GM08714 (cell line): Measurements from ENCODE around the gene COL9A3.

ENCODE experiments used
- H3K4me3 ChIP-seq: fragments of 200-500 bp; sonication (Bioruptor generic); 2 replicates; pipeline ENCODE4 v1.5.1; 2014; ENCODE audit warnings: mild to moderate bottlenecking, low read length, inconsistent platforms
- ZNF274 ChIP-seq: IDR thresholded peaks from 2 replicates; pipeline ENCODE4 v1.6.1; 2012; ENCODE audit warnings: mild to moderate bottlenecking, low read depth, low read length

Gene COL9A3

DNA sequence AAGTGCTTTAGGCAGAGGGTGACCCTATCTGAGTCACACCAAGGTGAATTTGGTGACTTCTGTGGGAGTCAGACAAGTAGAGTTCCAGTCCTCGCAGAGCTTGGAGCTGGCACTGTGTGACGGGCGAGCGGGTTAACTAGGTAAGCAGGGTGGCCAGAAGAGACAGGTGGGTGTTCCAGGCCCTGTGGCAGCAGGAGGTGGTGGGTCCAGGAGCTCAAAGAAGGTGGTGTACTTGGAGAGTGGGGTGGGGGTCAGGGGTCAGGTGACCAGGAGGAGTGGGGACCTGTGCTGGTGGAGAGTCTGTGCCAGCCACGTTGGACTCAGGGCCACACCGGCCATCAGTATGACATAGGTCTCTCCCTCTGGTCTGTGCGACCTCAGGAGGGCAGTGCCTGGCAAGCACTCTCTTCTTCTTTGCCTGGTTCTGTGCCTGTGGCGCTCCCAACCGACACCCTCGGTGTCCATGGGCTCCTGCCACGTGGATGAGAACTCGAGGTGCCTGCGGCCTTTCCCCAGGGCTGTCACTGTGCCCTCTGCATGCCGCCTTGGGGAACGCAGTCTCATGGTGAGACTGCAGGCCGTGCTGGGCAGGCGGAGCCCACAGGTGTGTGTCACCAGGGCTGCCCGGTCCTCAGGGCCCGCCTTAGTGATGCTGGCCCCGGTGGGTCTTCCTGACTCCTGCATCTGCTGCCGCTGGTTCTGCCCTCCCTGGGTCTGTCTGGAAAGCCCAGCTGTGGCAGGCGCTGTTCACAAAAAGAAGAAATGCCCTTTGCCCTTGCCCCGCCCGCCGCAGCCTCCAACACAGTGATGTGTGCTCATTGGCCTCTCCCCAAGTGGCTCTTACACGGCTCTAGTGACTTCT, 18.9 kb upstream of the COL9A3 start:
- no peak for TF ChIP-seq ZNF274
- H3K4me3 ChIP-seq = no peak overlapping the region

DNA sequence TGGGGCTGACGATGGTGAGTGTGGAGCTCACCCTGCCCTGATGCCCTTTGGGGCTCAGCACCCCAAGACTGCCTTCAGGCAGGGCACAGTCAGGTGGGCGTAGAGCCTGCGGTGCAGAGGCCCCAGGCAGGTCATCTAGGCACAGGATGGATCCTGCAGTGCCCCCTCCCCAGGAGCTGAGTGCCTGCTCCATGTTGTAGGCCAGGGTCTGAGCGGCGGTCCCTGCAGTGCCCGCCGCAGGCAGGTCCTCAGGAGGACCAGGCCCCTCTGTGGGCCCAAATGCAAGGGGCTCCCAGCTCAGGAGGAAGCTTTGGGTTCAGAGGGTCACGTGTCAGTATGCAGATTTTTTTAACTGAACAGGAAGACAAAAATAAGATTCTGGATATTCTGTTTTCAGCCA, 17.8 kb upstream of the COL9A3 start:
- H3K4me3 ChIP-seq = no peak overlapping the region
- no peak for TF ChIP-seq ZNF274

DNA sequence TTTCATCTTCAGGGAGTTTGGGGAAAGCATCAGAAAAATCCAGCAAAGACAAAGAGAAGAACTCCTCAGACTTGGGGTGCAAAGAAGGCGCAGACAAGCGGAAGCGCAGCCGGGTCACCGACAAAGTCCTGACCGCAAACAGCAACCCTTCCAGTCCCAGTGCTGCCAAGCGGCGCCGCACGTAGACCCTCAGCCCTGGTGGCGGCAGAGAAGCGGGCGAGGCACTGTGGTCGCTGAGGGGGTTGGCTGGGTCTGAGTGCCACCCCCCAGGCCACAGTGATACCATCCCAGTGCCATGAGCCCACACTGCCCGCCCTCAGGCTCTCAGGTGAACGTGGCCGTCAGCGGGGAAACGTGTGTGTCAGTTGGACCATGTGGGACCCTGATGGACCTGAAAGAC, 17.4 kb upstream of the COL9A3 start:
- H3K4me3 ChIP-seq = no peak overlapping the region
- TF ChIP-seq ZNF274 = no peak

DNA sequence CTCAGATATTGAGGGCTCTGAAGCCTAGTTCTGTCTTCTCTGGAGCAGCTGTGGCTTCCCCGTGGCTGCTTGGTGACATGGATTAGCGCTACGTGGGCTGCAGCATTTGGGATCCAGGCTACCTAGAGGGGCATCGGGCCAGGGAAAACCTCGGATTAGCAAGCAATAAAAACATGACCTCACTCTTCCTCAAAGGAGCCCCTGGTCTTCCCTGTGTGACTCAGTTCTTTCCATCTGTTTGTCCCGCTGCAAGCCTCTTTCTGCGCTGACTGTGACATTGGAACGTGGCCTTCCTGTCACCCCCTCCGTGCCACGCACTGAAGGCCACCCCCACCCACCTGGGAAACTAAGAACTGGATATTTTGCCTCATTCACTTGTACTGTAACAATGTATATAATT, 17.0 kb upstream of the COL9A3 start:
- no peak overlapping the region for H3K4me3 ChIP-seq
- TF ChIP-seq ZNF274 = no peak

DNA sequence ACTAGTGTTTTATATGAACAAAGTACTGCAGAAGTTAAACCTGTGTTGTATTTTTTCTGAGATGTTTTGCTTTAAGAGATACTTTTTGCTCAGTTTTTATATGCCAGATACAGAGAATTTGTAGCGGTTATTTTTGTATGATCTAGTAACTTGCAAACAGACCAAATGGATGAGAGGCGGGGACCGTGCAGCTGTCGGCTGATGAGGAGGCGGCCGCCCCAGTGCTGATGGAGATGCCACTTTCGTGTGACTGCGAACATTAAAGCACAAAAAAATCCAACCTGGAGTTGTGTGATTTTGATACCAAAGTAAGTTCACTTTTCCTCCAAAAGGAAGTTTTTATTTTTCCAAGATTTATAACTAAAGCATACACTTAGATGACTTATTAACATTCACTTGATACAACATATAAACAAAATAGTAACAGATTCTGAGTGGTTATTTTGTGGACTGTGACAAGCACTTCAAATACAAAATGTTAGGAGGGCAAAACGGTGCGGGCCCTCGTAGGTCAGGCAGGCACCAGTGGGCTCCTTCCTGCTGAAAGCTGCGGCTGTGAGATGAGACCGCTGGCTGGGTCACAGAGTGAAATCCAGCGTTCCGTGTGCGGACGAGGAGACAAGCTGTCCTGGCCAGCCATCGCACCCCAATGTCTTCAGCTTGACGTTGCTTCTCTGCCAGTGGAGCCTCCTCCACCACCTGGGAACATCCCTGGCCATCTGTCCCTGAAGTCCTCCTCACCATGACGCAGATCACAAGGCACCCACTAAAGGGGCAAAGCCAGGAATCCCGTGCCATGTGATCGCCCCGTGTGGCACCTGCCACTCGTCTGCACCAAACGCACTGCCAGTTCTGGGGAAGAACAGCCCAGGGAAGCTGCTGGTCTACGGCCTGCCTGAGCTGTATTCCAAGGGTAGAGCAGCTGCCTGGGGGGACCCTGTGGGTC, 16.3 kb upstream of the COL9A3 start:
- no peak overlapping the region for H3K4me3 ChIP-seq
- TF ChIP-seq ZNF274 = no peak

DNA sequence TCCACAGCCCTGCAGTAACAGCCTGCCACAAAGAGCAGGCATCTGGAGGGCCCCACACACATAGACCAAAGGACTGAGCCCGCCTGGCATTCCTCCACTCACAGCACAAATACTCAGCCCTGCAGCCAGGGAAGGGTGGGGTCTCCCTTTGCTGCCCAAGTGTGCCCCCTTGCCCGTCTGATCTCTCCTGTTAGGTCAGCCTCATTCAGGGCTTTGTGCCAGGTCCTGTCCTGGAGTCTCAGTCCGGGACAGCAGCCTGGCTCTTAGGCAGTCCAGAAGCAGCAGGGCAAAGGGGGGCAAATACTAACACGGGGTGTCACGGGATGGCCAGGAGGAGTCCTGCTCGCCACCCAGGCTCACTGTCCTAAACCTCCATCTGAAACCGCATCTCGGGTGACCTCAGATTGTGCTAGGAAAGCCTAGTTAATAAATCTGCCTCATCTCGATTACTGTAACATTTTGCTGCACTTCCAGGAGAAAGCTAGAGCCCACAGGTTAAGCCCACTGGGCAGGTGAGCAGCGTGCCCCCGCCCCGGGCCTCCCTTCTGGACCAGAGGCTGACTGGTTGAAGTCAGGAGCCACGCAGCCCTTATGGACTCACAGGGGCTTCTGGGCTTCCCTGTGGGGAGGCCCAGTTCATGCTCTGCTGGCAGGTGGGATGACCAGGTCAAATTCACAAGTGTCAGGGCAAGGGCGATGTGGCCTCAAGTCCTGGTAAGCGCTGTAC, 15.4 kb upstream of the COL9A3 start:
- H3K4me3 ChIP-seq = no peak overlapping the region
- TF ChIP-seq ZNF274 = no peak

DNA sequence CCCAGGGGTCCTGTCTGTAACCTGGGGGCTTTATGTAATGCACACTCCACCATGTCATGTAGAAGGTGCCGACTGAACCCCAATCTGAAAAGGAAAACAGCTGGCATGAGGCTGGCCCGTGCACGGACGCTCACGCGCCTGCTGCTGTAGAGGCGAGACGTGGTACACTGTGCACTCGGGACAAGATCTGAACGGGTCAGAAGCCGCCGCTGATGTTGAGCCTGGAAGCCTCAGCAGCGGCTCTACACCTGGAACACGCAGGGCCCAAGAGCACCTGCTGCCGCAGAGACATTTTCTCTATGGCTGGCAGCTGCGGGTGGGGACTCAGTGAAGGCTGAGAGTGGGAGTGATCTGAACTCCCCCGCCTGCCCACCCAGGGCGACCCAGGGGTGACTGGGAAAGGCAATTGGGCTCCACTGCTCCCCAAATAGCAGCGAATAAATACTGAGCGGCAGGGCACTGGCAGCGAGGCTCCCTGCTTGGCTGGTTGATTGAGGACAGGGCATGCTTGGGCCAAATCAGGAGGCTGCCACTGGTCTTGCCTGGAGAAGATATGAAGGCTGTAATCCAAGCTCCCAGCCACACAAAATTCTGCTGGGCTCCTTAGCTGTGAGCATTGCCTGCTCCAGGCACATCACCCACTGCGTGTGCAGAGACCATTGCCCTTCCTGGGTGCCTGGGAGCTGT, 14.7 kb upstream of the COL9A3 start:
- TF ChIP-seq ZNF274 = no peak

DNA sequence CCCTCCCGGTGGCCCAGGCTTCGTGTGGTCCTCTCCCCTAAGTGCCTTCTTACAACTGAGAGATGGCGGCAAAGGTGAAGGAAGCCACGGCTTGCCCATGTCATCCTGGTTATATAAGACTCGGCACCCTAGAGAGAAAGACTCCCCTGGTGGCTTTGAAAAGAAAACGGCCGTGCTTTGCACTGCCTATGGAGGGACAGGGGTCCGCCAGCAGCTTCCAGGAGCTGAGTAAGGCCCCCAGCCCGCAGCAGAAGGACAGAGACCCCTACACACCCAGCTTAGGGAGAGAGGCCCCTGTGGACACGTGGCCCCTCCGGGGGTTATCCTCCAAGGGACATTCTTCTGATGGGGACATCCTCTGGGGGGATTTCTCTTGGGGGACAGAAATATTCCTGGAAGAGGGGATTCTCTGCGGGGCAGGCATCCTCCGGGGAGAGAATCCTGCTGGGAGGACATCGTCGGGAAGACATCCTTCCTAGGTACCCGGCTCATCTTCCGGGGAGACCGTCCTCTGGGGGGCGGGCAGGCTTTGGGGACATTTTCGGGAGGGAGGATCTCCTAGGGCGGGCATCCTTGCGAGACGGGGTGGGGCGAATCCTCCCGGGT, 12.7 kb upstream of the COL9A3 start:
- H3K4me3 ChIP-seq = peak overlapping the region; percentile 46; the same call in 1 of the 2 replicates

More for the DNA sequence above, 14.7 kb upstream of the COL9A3 start:
- no peak overlapping the region for H3K4me3 ChIP-seq

DNA sequence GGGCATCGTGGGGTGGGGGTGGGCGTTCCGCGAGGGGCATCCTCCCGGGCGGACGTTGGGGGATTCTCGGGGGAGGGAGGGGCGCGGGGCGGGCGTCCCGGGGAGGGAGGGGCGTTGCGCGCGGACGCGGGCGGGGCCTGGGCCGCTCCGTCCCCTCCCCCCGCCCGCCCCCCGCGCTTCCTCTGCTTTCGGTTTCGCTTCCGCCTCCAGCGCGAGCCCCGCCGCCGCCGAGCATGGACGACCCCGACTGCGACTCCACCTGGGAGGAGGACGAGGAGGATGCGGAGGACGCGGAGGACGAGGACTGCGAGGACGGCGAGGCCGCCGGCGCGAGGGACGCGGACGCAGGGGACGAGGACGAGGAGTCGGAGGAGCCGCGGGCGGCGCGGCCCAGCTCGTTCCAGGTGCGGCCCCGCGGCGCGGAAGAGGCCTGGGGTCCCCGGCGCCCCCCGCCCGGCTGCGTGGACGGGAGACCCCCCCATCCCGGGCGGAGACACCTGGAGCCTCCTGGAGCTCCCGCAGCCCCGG, 12.2 kb upstream of the COL9A3 start, which contains the start of gene OGFR:
Gene OGFR (plus strand): TSS at position 209 of the 528 bp plus-strand sequence. CDS start 25 bp downstream, at position 234.
- no peak for TF ChIP-seq ZNF274
- peak within 1 kb of the TSS; percentile 89 for H3K4me3 ChIP-seq

More for the DNA sequence above, 12.7 kb upstream of the COL9A3 start:
- no peak for TF ChIP-seq ZNF274

DNA sequence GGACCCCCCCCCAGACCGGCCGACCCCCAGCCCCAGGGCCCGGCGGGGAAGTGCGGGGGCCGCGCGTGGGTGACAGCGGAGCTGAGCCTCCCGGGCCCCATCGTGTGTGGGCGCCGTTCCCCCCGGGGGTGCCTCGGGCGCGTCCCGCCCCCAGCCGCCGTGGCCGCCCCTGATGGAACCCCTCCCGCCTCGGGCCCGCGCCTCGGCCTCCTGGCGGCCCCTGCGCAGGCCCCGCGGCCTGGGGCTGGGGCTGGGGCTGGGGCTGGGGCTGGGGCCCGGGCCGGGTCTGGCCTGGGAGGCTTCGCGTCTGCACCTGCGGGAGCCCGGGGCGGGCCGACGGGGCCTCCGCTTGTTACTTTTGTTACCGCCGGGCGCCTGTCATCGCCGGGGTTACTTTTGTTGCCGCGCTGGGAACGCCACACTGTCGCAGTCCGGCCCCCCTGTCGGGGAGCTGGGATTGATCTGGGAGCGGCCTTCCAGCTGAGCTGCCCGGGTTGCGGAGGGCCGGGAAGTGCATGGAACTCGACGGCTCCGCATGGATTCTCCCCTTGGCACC, 11.6 kb upstream of the COL9A3 start:
- no peak for TF ChIP-seq ZNF274
- H3K4me3 ChIP-seq = peak overlapping the region; percentile 89

DNA sequence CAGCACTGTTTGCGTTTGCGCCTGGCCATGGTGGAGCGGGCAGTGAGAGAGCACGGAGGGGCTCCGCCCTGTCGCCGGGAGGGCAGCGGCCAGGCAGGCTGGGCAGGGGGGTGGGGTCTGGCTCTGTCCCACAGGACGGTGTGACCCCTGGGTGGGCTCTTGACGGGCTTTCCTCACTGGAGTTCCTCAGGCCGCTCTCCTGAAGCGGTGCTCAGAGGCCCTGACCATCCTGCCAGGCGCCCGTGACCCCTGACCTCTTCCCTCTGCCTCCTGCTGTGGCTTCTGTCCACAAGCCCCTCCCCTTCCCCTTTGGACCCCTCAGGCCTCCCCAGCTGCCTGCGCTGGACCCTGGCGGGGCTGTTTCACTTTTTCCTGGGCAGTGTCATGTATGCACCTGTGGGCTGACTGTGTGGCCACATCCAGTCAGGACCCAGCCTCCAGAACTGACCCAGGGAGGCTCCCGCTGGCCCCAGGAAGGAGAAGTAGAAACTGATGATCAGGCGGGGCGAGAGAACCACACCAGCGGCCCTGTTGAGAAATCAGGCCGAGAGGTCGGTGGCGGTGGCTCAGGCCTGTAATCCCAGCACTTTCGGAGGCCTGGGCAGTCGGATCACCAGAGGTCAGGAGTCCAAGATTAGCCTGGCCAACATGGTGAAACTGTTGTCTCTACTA, 11.0 kb upstream of the COL9A3 start:
- no peak for TF ChIP-seq ZNF274
- H3K4me3 ChIP-seq = peak overlapping the region; percentile 89

DNA sequence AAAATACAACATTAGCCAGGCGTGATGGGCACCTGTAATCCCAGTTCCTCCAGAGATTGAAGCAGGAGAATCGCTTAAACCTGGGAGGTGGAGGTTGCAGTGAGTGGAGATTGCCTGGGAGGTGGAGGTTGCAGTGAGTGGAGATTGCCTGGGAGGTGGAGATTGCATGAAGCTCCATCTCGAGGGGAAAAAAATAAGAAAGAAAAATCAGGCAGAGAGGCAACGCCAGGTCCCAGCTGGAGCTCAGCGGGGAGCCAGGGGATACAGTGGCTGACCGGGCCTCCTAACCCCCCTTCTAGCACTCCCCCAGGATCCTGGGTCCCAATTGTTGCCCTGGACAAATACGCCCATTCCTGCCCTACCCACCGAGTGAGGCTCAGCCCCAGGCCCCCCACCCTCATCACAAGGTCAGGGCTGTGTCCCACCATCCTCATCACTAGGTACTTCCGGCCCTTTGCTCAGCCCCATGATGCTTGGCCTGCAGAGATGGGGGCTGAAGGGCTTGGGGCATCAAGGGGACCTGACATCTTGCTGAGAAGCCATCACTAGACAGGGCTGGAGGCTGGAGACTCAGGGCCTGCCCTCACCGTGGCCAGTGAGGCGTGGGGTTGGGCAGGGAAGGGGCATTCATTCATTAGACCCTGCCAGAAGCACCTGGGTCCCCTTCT, 10.3 kb upstream of the COL9A3 start:
- TF ChIP-seq ZNF274 = no peak
- peak overlapping the region; percentile 89; the same call in 1 of the 2 replicates for H3K4me3 ChIP-seq
